ENCODE results near the gene AUNIP. TPM values are rescaled to one million over a fixed set of nuclear protein-coding genes. Genes with fewer than 3 reads are reported as not detected.
A peak's percentile ranks its signal among the peaks of the same experiment; 100 is the strongest.

AUNIP gene
- total RNA-seq, 1 donor: 0.94 TPM

DNA sequence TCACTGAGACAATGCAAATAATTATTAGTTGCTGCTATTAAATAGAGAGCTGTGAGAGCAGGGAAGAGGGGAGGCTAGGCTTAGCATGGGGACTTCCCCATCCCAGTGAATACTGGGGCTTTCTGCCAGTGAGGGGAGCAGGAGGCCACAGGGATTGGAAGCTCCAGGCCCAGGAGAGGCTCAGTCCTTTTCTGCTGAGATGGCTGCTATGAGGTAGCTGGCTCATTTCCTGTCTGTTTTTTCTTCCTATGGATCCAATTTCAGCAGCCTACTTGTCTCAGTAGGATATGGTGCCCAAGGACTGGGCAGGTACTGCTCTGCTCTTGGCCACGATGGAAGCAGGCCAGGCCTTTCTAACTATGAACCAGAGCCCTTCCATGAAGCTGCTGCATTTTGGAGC is 37.0 kb upstream of the AUNIP start:
- no peaks in the 10 kb centered on the region for H3K9me3 ChIP-seq (ENCODE audit: low read depth, low read length)
- H3K27me3 ChIP-seq (ENCODE audit: insufficient read depth, low read length): no peaks in the 10 kb centered on the region
- peaks cover 16% of the 10 kb centered on the region for H3K4me1 ChIP-seq (ENCODE audit: insufficient read depth, low read length)
- no peak overlapping the region for H3K4me3 ChIP-seq (ENCODE audit: low read length)

DNA sequence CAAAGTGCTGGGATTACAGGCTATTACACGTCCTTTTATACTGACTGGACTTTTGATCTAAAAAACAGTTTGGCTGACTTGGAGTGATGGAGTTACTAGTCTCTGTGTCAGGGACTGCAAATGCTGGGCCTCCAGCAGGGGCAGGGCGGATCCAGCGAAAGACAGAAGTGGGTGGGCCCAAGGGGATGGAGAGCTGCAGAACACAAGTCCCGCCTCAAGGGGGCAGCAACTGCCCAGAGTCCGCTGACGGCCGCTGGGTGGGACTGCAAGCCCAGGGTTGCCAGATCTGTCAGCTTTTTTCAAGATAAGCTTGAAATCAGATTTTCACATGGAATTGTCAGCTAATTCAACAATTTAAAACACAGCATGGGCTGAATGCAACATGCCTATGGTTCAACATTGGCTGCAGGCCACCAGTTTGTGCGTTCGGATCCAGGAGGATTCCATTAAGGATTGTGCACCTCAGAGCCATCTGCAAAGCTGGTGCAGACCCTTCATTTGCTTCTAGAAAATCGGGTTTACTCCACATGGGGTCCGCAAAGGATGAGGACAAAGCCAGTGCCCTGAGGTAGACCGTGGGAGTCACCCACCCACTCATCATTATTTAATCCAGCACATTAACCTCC is 36.2 kb upstream of the AUNIP start:
- H3K27me3 ChIP-seq (ENCODE audit: insufficient read depth, low read length): no peaks in the 10 kb centered on the region
- H3K9me3 ChIP-seq (ENCODE audit: low read depth, low read length): no peaks in the 10 kb centered on the region
- H3K4me3 ChIP-seq (ENCODE audit: low read length): no peak overlapping the region
- peaks cover 16% of the 10 kb centered on the region for H3K4me1 ChIP-seq (ENCODE audit: insufficient read depth, low read length)

DNA sequence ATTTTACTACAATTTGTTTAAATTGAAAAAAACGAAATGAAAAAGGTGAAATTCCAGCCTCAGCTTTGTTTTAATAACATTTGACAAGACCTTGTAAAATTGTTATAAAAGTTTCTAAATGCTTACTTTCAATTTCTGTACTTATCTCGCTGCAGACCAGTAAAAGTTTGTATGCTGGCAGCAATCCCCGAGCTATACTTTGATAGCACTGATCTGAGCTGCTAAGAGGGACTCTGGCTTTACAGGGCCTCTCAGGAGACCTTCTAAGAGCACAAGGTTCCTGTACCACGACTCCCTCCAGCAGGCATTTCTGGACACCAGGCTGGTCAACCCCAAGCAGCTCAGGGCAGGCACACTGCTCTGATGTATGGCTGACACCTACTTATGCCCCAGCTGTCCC is 33.9 kb upstream of the AUNIP start:
- Histone ChIP-seq H3K9me3 (ENCODE audit: low read depth, low read length) (no peaks in the 10 kb centered on the region), H3K27me3 (ENCODE audit: insufficient read depth, low read length) (no peaks in the 10 kb centered on the region), H3K4me1 (ENCODE audit: insufficient read depth, low read length) (peaks cover 16% of the 10 kb centered on the region), H3K4me3 (ENCODE audit: low read length) (no peak overlapping the region)

DNA sequence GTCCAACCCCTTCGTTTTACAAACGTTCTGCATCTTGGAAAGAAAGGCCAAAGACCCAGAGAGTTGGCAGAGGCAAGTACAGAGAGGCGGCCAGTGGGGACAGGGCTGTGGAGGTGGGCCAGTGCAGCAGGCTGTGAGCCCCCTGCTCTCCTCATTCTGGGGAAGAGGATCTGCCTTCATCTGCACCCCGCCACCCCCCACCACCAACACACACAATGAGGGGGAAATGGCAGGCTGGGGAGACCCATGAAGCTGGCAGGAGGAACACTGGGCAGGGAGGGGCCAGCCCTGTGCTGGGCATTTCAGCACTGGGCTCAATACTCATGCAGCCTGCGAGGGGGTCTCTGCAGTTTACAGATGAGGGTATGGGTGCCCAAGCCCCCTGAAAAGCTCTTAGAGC is 32.3 kb upstream of the AUNIP start:
- Histone ChIP-seq H3K4me3 (ENCODE audit: low read length) (no peak overlapping the region), H3K9me3 (ENCODE audit: low read depth, low read length) (no peaks in the 10 kb centered on the region), H3K27me3 (ENCODE audit: insufficient read depth, low read length) (no peaks in the 10 kb centered on the region), H3K4me1 (ENCODE audit: insufficient read depth, low read length) (peaks cover 16% of the 10 kb centered on the region)

DNA sequence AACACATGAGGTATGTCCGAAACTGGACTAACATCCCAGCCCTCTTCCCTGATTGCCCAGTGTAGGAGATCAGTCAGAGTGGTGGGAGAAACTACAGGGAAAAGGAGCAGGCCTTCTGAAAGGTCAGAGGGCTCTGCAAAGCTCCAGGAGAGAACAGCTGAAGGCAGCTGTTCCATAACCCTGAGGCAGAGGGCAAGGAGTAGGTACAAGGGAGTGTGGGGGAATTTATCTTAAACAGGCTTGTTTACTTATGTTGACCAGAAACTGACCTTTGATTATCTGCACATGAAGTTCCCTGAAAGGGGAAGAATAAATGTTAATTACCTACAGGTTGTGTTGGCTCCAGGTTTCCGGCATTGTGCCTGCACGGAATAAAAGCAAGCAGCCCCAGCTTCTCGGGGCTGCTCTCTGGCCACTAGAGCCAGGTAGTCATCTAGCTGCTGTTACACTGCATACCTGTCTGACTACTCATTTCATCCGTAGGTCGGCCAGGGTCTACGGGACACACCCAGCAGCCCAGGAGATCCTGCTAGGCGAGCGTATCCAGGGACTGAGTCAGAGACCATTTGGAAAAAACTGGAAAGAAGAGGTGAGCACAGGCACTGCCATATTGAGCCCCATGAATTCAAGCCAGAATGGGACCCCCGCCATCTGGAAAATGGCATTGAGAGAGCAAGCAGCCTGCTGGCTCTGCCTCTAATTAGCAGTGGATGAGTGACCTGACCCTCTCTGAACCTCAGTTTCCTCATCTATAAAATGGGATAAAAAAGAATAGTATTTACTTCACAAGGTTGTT is 31.2 kb upstream of the AUNIP start:
- Histone ChIP-seq H3K9me3 (ENCODE audit: low read depth, low read length) (no peaks in the 10 kb centered on the region), H3K4me1 (ENCODE audit: insufficient read depth, low read length) (peaks cover 9% of the 10 kb centered on the region), H3K27me3 (ENCODE audit: insufficient read depth, low read length) (no peaks in the 10 kb centered on the region), H3K4me3 (ENCODE audit: low read length) (no peak overlapping the region)

DNA sequence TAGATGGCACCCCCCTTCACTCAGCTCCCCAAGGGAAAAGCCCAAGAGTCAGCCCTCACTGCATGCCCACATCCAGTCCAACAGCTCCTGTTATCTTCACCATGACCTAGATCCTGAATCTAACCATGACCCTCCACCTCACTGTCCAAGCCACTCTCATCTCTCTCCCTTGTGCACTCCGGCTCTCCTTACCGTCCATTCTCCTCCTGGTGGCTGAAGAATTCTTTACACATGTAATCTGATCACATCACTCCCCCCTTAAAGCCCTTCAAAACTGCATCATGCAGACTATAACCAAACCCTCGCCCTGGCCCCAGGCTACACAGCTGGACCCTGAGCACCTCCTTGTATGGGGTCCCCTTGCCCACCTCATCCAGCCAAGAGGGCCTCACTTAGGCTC is 30.2 kb upstream of the AUNIP start:
- Histone ChIP-seq H3K9me3 (ENCODE audit: low read depth, low read length) (no peaks in the 10 kb centered on the region), H3K4me3 (ENCODE audit: low read length) (no peak overlapping the region), H3K27me3 (ENCODE audit: insufficient read depth, low read length) (no peaks in the 10 kb centered on the region), H3K4me1 (ENCODE audit: insufficient read depth, low read length) (peaks cover 5% of the 10 kb centered on the region)

DNA sequence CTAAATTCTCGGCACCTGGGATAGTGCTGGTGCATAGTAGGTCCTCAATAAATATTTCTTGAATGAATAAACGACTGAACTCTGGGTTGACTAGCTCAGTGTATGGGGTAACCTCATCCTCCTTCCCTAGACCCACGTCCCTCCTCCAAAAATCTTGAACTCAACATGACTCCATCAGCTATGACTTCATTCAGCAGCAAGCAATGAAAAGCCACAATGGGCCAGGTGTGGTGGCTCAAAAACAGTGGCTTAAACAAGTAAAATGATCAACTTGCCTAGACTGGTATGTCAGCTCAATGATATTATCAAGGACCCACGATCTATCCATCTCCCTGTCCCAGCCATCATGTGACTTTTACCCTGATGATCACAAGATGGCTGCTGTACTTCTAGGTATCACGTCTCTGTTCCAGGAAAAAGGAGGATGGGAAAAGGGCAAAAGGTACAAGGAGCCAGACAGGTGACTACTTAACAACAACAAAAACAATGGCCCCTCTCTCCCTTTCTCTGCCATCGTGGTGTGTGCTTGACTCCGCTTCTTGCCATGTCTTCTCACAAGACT is 29.2 kb upstream of the AUNIP start:
- Histone ChIP-seq H3K9me3 (ENCODE audit: low read depth, low read length) (no peaks in the 10 kb centered on the region), H3K4me3 (ENCODE audit: low read length) (no peak overlapping the region), H3K4me1 (ENCODE audit: insufficient read depth, low read length) (peaks cover 5% of the 10 kb centered on the region), H3K27me3 (ENCODE audit: insufficient read depth, low read length) (no peaks in the 10 kb centered on the region)

DNA sequence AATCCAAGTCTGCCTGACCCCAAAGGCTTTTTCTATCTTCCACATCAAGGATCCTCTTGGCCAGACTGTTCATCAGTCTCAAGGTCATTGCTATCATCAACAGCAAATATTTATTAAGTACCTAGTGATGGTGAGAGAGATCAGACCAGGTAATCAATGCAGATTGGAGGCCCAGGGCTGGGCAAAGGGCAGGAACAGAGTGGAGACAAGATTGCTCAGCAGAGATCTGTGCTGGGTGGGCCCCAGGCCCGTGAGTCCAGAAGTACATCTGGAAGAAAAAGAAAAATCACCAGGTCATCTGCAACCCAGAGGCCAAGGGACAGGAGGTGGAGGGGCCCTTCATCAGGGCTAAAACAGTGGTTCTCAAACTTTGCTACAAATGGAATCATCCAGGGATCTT is 26.3 kb upstream of the AUNIP start:
- H3K4me1 ChIP-seq (ENCODE audit: insufficient read depth, low read length): no peaks in the 10 kb centered on the region
- no peak overlapping the region for H3K4me3 ChIP-seq (ENCODE audit: low read length)
- no peaks in the 10 kb centered on the region for H3K27me3 ChIP-seq (ENCODE audit: insufficient read depth, low read length)
- H3K9me3 ChIP-seq (ENCODE audit: low read depth, low read length): no peaks in the 10 kb centered on the region

DNA sequence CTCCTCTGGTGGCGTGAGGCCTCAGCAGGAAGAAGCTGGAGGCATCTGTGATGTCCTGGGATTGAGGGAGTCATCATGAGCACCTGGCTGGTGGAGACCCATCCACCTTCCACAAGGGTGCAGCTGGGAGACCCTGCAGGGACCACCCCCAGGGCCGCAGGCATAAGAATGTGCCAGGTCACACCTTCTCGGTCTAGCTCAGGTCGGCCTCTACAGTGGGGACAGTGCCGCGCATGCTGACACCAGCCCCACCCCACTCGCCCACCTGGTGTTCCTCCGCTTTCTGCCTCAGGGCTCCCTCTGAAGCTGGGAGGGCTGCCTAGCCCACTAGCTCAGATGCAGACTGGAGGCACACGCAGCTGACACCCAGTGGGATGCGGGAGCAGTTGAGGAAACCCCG is 22.0 kb upstream of the AUNIP start:
- Histone ChIP-seq H3K4me1 (ENCODE audit: insufficient read depth, low read length) (peaks cover 4% of the 10 kb centered on the region), H3K27me3 (ENCODE audit: insufficient read depth, low read length) (no peaks in the 10 kb centered on the region), H3K9me3 (ENCODE audit: low read depth, low read length) (no peaks in the 10 kb centered on the region), H3K4me3 (ENCODE audit: low read length) (no peak overlapping the region)

DNA sequence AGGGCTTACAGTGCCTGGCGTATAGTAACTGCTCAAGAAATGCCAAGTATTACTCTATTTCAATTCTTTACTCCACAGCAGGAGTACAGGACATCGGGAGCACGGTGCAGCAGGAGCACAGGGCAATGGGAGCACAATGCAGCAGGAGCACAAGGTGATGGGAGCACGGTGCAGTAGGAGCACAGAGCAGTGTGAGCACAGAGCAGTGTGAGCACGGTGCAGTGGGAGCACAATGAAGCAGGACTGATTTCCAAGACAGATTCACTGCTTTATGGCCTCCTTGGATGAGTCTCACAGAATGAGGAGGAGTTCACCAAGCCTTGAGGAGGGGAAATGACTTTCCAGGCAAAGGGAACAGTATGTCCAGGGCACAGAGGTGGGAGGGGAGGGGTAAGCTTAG is 21.3 kb upstream of the AUNIP start:
- peaks cover 11% of the 10 kb centered on the region for H3K4me1 ChIP-seq (ENCODE audit: insufficient read depth, low read length)
- H3K9me3 ChIP-seq (ENCODE audit: low read depth, low read length): no peaks in the 10 kb centered on the region
- no peaks in the 10 kb centered on the region for H3K27me3 ChIP-seq (ENCODE audit: insufficient read depth, low read length)
- no peak overlapping the region for H3K4me3 ChIP-seq (ENCODE audit: low read length)

DNA sequence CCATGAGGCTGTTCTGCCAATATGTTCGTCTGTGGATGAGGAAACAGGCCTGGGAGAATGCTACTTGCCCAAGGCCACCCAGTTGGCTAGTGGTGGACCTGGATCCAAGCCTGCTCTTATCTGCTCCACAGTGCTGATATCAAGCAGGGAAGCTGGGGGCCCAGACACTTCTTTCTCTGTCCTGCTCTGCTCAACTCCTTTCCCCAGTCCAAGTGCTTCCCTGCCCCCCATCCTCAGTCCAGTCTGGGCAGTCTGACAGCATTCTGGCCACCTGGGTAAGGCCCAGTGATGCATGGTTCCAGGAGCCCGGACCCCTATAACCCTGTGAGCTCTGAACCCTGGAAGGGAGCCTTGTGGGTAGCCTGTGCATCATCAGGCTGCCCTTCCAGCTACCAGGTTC is 20.4 kb upstream of the AUNIP start:
- H3K4me3 ChIP-seq (ENCODE audit: low read length): no peak overlapping the region
- H3K27me3 ChIP-seq (ENCODE audit: insufficient read depth, low read length): no peaks in the 10 kb centered on the region
- peaks cover 17% of the 10 kb centered on the region for H3K4me1 ChIP-seq (ENCODE audit: insufficient read depth, low read length)
- no peaks in the 10 kb centered on the region for H3K9me3 ChIP-seq (ENCODE audit: low read depth, low read length)

DNA sequence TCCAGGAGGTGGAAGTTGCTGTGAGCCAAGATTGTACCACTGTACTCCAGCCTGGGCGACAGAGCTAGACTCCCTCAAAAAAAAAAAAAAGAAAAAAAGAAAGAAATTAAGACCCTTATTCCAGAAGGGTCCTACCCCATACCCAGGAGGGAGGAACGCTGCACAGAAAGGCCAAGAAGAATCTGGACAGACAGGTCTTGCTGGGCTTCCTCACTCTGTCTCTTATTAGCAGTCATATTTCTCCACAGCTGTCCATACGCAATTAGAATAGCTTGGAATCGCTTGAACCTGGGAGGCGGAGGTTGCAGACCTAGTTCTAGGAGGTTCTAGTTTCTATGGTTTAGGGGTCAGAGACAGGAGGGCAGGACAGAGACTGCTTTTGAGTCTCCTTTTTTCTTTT is 19.4 kb upstream of the AUNIP start:
- no peaks in the 10 kb centered on the region for H3K27me3 ChIP-seq (ENCODE audit: insufficient read depth, low read length)
- peaks cover 23% of the 10 kb centered on the region for H3K4me1 ChIP-seq (ENCODE audit: insufficient read depth, low read length)
- H3K9me3 ChIP-seq (ENCODE audit: low read depth, low read length): no peaks in the 10 kb centered on the region
- no peak overlapping the region for H3K4me3 ChIP-seq (ENCODE audit: low read length)

DNA sequence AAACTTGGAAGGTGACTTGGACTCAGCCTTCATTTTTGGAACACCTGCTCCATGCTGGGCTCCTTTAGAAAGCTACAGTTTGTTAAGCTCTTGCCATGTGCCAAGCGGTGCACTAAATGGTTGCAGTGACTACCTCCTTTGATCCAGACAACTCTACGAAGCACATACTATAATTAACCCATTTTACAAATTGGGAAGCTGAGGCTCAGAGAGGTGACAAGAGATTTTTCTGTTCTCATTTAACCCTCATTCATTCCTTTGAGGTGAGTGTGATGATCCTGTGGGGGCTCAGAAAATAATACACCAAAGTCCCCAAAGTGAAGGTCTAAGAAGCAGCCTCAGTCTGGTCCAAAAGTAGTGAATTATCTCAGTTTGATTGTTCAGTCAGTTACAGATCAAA is 17.9 kb upstream of the AUNIP start:
- no peak overlapping the region for H3K4me3 ChIP-seq (ENCODE audit: low read length)
- H3K9me3 ChIP-seq (ENCODE audit: low read depth, low read length): no peaks in the 10 kb centered on the region
- no peaks in the 10 kb centered on the region for H3K27me3 ChIP-seq (ENCODE audit: insufficient read depth, low read length)
- H3K4me1 ChIP-seq (ENCODE audit: insufficient read depth, low read length): peaks cover 38% of the 10 kb centered on the region

DNA sequence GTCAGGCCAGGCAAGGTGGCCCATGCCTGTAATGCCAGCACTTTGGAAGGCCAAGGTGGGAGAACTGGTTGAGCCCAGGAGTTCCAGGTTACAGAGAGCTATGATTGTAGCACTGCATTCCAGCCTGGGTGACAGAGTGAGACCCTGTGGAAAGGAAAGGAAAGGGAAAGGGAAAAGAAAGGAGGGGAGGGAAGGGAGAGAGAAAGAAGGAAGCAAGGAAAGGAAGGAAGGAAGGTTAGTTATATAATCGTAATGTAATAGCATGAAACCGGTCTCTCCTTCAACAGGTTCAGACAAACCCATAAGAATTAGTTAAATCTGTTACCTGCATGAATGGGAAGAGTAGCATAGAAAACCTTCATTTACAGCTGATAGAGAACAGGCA is 17.4 kb upstream of the AUNIP start:
- no peak overlapping the region for H3K4me3 ChIP-seq (ENCODE audit: low read length)
- peaks cover 42% of the 10 kb centered on the region for H3K4me1 ChIP-seq (ENCODE audit: insufficient read depth, low read length)
- H3K9me3 ChIP-seq (ENCODE audit: low read depth, low read length): no peaks in the 10 kb centered on the region
- no peaks in the 10 kb centered on the region for H3K27me3 ChIP-seq (ENCODE audit: insufficient read depth, low read length)

DNA sequence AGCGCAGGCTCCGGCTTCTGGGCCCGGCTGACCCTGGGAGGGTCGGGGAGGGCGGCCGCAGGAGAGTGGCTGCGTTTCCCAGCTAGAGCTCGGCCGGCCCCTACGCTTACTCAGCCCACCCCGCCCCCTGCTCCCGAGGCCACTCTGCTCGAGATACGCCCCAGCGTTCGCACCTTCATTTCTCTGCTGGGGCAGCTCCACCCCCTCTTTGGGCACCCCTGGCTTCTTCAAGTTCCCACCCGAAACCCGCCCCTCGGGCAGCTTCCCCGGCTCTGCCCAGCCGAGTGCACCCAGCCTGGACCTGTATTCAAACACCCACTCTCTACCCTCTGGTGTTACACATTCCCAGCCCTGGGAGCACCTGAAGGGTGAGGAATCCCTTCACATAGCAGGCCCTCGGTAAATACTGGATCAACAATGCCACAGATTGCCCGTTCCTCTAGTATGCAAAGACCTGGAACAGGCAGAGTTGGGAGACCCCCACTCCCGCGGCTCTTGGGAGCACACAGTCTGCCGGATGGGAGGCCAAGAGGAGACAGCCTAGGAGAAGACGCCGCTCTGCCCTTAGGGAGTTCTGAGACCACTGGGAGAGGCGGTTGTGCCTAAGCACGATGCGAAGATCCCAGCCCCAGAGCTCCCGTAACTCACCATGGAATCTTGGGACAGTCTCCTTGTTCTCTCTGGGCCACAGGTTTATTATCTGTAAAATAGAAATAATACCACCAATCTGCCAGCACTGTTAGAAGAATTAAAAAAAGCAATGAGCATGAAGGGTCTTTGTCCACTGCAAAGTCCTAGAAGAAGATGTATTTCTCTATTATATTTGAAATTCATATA is 16.8 kb upstream of the AUNIP start:
- Histone ChIP-seq H3K4me3 (ENCODE audit: low read length) (peak overlapping the region; percentile 44), H3K4me1 (ENCODE audit: insufficient read depth, low read length) (peaks cover 49% of the 10 kb centered on the region)

More for the DNA sequence above, 16.8 kb upstream of the AUNIP start:
- H3K27me3 ChIP-seq (ENCODE audit: insufficient read depth, low read length): no peaks in the 10 kb centered on the region
- no peaks in the 10 kb centered on the region for H3K9me3 ChIP-seq (ENCODE audit: low read depth, low read length)

Data from mononuclear cell (primary cell).